ENCODE results near the gene KIF5C.

KIF5C gene

GRCh38 chr2:148967578-148967977, 92.6 kb downstream of the KIF5C start:
- no peak for TF ChIP-seq CTCF (IDR thresholded peaks at IDR 0.05; ENCODE audit: extremely low read depth, missing control alignments)
- DNase-seq (ENCODE audit: low spot score) = no peak

GRCh38 chr2:148968301-148968700, 93.3 kb downstream of the KIF5C start:
- DNase-seq (ENCODE audit: low spot score) = no peak
- TF ChIP-seq CTCF (IDR thresholded peaks at IDR 0.05; ENCODE audit: extremely low read depth, missing control alignments) = no peak

- DNase-seq (ENCODE audit: low spot score) = no peak
- TF ChIP-seq CTCF (IDR thresholded peaks at IDR 0.05; ENCODE audit: extremely low read depth, missing control alignments) = no peak
These were observed 93.8 kb downstream of the KIF5C start for GRCh38 chr2:148968776-148969319.

- TF ChIP-seq CTCF (IDR thresholded peaks at IDR 0.05; ENCODE audit: extremely low read depth, missing control alignments) = no peak
These were observed 94.6 kb downstream of the KIF5C start for GRCh38 chr2:148969659-148970061.

GRCh38 chr2:148970385-148970784, 95.4 kb downstream of the KIF5C start:
- no peak for TF ChIP-seq CTCF (IDR thresholded peaks at IDR 0.05; ENCODE audit: extremely low read depth, missing control alignments)
- DNase-seq (ENCODE audit: low spot score) = no peak

More at GRCh38 chr2:148969659-148970061, 94.6 kb downstream of the KIF5C start:
- DNase-seq (ENCODE audit: low spot score) = no peak

GRCh38 chr2:148971547-148971946, 96.5 kb downstream of the KIF5C start:
- no peak for TF ChIP-seq CTCF (IDR thresholded peaks at IDR 0.05; ENCODE audit: extremely low read depth, missing control alignments)
- peak; percentile 59 for DNase-seq (ENCODE audit: low spot score)

- no peak for TF ChIP-seq CTCF (IDR thresholded peaks at IDR 0.05; ENCODE audit: extremely low read depth, missing control alignments)
- no peak for DNase-seq (ENCODE audit: low spot score)
These were observed 99.1 kb downstream of the KIF5C start for GRCh38 chr2:148974095-148974494.

All from GM20000 (cell line).